Panc1 (cell line): Measurements from ENCODE around the gene PCSK5. TPM values are rescaled to one million over a fixed set of nuclear protein-coding genes. Genes with fewer than 3 reads are reported as not detected.

ENCODE experiments used
- ATAC-seq: fragments of 200-7000 bp; cut with Tn5 transposase; 2 replicates; pipeline ENCODE4 v1.9.1; 2020; ENCODE audit warnings: mild to moderate bottlenecking, moderate library complexity
- BruUV-seq: library from RNA; stranded (reverse); fragments of 400-500 nt; replicated peaks from 2 replicates; lab custom pipeline; 2021; lab: Mats Ljungman, UMichigan
- CTCF ChIA-PET: fragments of 300-600 bp; sonication (Branson Sonifier 250); formaldehyde crosslinking; loops from one replicate; lab custom pipeline; 2022; ENCODE audit warnings: antibody characterized with exemption; lab: Charles Lee
- POLR2A ChIA-PET: fragments of 300-600 bp; sonication (Branson Sonifier 250); formaldehyde crosslinking; loops from one replicate; lab custom pipeline; 2022; ENCODE audit warnings: antibody characterized with exemption; lab: Charles Lee
- DNase-seq: peaks from one replicate; pipeline ENCODE4 v3.0.0-alpha.2; 2010; ENCODE audit warnings: low read depth, low spot score
- H3K27ac ChIP-seq: 2 replicates; pipeline ENCODE4 v1.5.1; 2011; ENCODE audit warnings: mild to moderate bottlenecking, low read length, inconsistent platforms
- H3K27me3 ChIP-seq: fragments of 200-500 bp; sonication (Bioruptor generic); 2 replicates; pipeline ENCODE4 v1.6.0; 2014; ENCODE audit warnings: low read length, inconsistent platforms; ENCODE audit not compliant: control insufficient read depth, insufficient read depth
- H3K36me3 ChIP-seq: fragments of 200-500 bp; sonication (Bioruptor generic); 2 replicates; pipeline ENCODE4 v1.5.1; 2014; ENCODE audit warnings: inconsistent platforms, mild to moderate bottlenecking, low read length, moderate library complexity; ENCODE audit not compliant: control insufficient read depth, insufficient read depth
- H3K4me1 ChIP-seq: 2 replicates; pipeline ENCODE4 v1.5.1; 2011; ENCODE audit warnings: inconsistent platforms, mild to moderate bottlenecking, low read length, moderate library complexity; ENCODE audit not compliant: control insufficient read depth, insufficient read depth
- H3K4me3 ChIP-seq, 2 experiments: 2 replicates each; pipeline ENCODE4 v1.5.1; 2011 to 2012; ENCODE audit warnings: low read depth in 2 of 2, low read length in 2 of 2, mild to moderate bottlenecking in 2 of 2, inconsistent platforms in 1 of 2, moderate library complexity in 1 of 2
- H3K9me3 ChIP-seq: fragments of 200-500 bp; sonication (Bioruptor generic); 2 replicates; pipeline ENCODE4 v1.5.1; 2014; ENCODE audit warnings: low read depth, mild to moderate bottlenecking, inconsistent platforms, low read length, moderate library complexity; ENCODE audit not compliant: control insufficient read depth, insufficient read depth
- POLR2AphosphoS5 ChIP-seq: IDR thresholded peaks from 2 replicates; pipeline ENCODE4 v1.6.1; 2012; ENCODE audit warnings: mild to moderate bottlenecking, low read depth, low read length, moderate library complexity
- SIN3A ChIP-seq: IDR thresholded peaks from 2 replicates; pipeline ENCODE4 v1.6.1; 2012; ENCODE audit warnings: low read depth, mild to moderate bottlenecking, low read length, moderate library complexity, borderline replicate concordance; ENCODE audit not compliant: insufficient read depth
- TCF7L2 ChIP-seq: IDR thresholded peaks from 2 replicates; pipeline ENCODE4 v1.6.1; 2011; ENCODE audit warnings: mild to moderate bottlenecking, low read depth, low read length, inconsistent platforms
- in situ Hi-C: cut with HindIII; loops from 2 replicates; pipeline ENCODE4 v1.10.0; 2016; ENCODE audit warnings: low sequenced_read_pairs, low pct_unique_long_range_greater_than_20kb
- intact Hi-C: fragments of 100-400 bp; cut with micrococcal nuclease; formaldehyde crosslinking; loops from one replicate; pipeline ENCODE4 v1.10.0; 2022; ENCODE audit not compliant: unreplicated experiment
- total RNA-seq: library from RNA; stranded (reverse); gene quantifications from one replicate; pipeline ENCODE4 v1.2.1, GENCODE V29; 2021; ENCODE audit not compliant: unreplicated experiment
- TF ChIP-seq, protein P1 (sequence below), 2 experiments: IDR thresholded peaks; 2 replicates each; pipeline ENCODE4 v1.6.1; 2011 to 2012; ENCODE audit warnings: low read depth in 2 of 2, control low read depth in 1 of 2, low read length in 1 of 2, mild to moderate bottlenecking in 1 of 2, moderate library complexity in 1 of 2; ENCODE audit not compliant: insufficient read depth in 1 of 2
- TF ChIP-seq, protein P2 (sequence below): fragments of 450-650 bp; IDR thresholded peaks from 2 replicates; pipeline ENCODE4 v1.5.1; 2017; ENCODE audit warnings: mild to moderate bottlenecking

Gene PCSK5
- total RNA-seq, 1 experiment from 2014 or later = 0.21 TPM

DNA sequence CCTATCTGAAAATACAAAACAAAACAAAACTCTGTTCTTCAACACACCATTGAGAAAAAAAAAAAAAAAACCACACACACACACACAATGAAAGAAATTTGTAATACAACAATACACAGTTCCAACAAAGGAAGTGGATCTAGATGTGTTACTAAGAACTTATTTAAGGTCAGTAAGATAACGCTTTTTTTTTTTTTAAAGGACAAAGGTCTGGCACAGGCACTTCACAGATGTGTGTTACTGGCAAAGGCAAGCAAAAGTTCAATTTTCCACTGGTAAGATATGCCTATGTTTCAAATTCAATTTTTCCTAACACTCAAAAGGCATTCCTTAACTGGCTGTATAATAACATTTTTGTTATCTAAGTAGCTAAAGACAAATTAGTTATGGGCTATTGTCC is 500.2 kb downstream of the PCSK5 start:
- Histone ChIP-seq H3K27me3 (no peaks in the 10 kb centered on the region), H3K4me1 (peaks cover 4% of the 10 kb centered on the region; the same call in 1 of the 2 replicates), H3K27ac (no peak overlapping the region), H3K9me3 (no peaks in the 10 kb centered on the region), H3K4me3 (no peak overlapping the region), H3K36me3 (peaks cover 10% of the 10 kb centered on the region)
- ChIA-PET CTCF (no interaction called here), POLR2A (no interaction called here)
- BruUV-seq = no TSS peak
- ATAC-seq (no peak), DNase-seq (no peak)
- in situ Hi-C loops (no loop called here), intact Hi-C loops (no loop called here)
- TF ChIP-seq TCF7L2 (no peak), POLR2AphosphoS5 (no peak), SIN3A (no peak)
- TF ChIP-seq, protein P1, sequence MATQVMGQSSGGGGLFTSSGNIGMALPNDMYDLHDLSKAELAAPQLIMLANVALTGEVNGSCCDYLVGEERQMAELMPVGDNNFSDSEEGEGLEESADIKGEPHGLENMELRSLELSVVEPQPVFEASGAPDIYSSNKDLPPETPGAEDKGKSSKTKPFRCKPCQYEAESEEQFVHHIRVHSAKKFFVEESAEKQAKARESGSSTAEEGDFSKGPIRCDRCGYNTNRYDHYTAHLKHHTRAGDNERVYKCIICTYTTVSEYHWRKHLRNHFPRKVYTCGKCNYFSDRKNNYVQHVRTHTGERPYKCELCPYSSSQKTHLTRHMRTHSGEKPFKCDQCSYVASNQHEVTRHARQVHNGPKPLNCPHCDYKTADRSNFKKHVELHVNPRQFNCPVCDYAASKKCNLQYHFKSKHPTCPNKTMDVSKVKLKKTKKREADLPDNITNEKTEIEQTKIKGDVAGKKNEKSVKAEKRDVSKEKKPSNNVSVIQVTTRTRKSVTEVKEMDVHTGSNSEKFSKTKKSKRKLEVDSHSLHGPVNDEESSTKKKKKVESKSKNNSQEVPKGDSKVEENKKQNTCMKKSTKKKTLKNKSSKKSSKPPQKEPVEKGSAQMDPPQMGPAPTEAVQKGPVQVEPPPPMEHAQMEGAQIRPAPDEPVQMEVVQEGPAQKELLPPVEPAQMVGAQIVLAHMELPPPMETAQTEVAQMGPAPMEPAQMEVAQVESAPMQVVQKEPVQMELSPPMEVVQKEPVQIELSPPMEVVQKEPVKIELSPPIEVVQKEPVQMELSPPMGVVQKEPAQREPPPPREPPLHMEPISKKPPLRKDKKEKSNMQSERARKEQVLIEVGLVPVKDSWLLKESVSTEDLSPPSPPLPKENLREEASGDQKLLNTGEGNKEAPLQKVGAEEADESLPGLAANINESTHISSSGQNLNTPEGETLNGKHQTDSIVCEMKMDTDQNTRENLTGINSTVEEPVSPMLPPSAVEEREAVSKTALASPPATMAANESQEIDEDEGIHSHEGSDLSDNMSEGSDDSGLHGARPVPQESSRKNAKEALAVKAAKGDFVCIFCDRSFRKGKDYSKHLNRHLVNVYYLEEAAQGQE (IDR thresholded peaks at IDR 0.05; ENCODE audit: insufficient read depth in 1 of 2, low read depth in 2 of 2, low read length in 1 of 2) = no peak
- TF ChIP-seq, protein P2, sequence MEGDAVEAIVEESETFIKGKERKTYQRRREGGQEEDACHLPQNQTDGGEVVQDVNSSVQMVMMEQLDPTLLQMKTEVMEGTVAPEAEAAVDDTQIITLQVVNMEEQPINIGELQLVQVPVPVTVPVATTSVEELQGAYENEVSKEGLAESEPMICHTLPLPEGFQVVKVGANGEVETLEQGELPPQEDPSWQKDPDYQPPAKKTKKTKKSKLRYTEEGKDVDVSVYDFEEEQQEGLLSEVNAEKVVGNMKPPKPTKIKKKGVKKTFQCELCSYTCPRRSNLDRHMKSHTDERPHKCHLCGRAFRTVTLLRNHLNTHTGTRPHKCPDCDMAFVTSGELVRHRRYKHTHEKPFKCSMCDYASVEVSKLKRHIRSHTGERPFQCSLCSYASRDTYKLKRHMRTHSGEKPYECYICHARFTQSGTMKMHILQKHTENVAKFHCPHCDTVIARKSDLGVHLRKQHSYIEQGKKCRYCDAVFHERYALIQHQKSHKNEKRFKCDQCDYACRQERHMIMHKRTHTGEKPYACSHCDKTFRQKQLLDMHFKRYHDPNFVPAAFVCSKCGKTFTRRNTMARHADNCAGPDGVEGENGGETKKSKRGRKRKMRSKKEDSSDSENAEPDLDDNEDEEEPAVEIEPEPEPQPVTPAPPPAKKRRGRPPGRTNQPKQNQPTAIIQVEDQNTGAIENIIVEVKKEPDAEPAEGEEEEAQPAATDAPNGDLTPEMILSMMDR = no peak

DNA sequence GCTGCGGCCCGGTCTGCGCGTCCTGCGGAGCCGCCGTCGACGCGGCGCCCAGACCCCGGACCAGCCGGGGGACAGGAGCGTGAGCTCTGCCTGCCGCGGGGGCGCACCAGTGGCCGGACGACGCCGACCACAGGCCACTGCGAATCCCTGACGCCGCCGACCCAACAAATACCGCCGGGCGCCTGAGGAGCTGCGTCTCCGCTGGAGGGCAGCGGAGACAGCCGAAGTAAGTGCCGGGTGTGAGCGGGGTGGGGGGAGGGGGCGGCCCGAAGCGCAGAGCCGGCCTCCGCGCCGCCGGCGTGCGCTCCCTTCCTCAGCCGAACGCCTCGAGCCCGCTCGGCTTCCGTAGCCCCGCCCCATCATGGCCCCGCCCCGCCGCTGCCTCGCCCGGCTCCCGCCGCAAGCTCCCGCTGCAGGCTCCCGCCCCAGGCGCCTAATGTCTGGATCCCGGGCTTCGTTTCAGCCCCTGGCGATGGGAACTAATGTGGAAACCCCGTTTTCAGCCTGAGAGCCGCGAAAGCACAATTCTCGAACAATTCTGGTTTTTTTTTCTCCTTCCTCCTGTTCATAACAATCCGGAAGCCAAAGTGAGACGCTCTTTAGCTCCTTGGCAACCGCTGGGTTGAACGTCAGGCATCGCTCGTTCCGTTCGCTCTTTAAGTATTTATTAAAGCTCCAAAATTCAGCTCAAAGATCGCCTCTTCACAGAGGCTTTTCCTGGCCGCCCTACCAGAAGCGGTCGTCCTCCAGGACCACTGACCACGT is 503.9 kb downstream of the PCSK5 start, which contains the start of gene RFK:
TSS of gene RFK (minus strand) at position 232 of the 765 bp plus-strand sequence. CDS start 255 bp downstream, outside the sequence.
- intact Hi-C loops (no loop called here), in situ Hi-C loops (no loop called here)
- Histone ChIP-seq H3K4me3 (peak within 1 kb of the TSS; percentile 77 to 84), H3K4me1 (peaks cover 4% of the 10 kb centered on the region; the same call in 1 of the 2 replicates), H3K9me3 (no peaks in the 10 kb centered on the region), H3K36me3 (peaks cover 2% of the 10 kb centered on the region), H3K27ac (peak within 1 kb of the TSS; percentile 86), H3K27me3 (no peaks in the 10 kb centered on the region)
- ATAC-seq (peak; percentile 93), DNase-seq (peak; percentile 22)
- BruUV-seq = no TSS peak
- POLR2A ChIA-PET = interaction anchor here (0.6 kb wide), 1 partner anchor 244 kb away, joined by 3 read pairs; no protein-coding TSS in a partner anchor
- TF ChIP-seq POLR2AphosphoS5 (peak; percentile 78), TCF7L2 (no peak), SIN3A (no peak)
- TF ChIP-seq, protein P2 = peak; percentile 52
- TF ChIP-seq, protein P1 (IDR thresholded peaks at IDR 0.05; ENCODE audit: insufficient read depth in 1 of 2, low read depth in 2 of 2, low read length in 1 of 2) = peak in 1 of 2 experiments; percentile 46; a peak in 1 of 4 replicates
- CTCF ChIA-PET = interaction anchor here (0.6 kb wide), 1 partner anchor 259 kb away, joined by 3 read pairs; no protein-coding TSS in a partner anchor
